Urothelium cell line (cell line): Measurements from ENCODE around the gene PRKG1.

Source experiments
- DNase-seq: peaks from one replicate; pipeline ENCODE4 v3.0.0; 2011; ENCODE audit warnings: low spot score, mixed read lengths
- FAIRE-seq: peaks from 2 replicates; lab custom pipeline; 2011; peaks lifted over from hg19 to GRCh38; lab: Jason Lieb, UNC

Gene PRKG1

DNA sequence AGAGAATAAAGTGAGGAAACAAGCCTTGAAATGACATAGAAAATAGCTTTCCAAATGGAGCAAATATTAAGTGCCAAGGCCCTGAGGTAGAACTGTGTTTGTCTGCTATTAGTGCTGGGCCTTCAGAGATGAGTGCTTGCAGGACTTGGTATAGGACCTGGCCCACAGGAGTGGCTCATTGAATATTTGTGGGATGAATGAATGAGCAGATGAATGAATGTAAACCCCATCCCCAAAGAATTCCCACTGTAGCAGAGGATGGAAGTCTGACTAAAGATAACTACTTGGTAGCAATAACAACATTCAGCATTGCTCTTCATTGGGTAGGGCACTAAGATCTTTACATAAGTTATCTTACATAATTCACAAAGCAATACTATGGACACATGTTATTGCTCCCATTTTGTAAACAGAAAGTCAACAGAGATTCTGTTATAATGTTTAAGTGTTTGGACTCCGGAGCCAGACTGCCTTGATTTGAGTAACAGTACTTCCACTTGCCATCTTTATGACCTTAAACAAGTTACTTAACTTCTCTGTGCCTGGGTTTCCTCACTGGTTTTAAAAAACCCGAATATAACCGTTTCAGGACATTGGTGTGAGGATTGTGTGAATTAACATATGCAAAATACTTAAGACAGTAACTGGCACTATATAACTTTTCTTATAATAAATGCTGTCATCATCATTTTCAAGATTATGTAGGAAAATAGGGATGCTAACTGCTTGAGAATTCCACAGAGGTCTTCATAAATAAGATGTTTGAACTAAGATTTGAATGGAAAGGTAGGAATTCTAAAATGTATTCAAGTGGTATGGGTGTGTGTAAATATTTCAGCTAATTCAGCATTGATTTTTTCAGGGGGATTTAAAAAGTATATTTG is 141.9 kb downstream of the PRKG1 start:
- FAIRE-seq (no peak), DNase-seq (no peak)

DNA sequence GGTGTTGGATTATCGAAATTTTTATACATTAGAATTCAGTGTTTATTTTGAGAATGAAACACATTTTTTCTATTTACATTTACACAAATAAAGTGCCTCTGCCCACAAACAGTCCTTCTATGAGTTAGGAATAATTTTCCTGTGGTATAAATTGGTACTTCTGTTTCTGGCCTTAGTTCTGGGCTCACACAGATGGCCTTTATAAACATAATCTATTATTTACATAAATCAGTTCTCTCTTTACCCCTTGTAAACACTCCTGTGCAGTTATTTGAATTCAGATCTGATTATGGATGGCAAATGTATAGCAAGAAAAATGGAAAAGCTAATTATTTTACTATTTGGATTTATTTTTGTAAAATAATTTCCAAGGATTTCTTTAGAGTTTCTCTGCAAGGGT is 143.2 kb downstream of the PRKG1 start:
- DNase-seq (no peak), FAIRE-seq (no peak)

DNA sequence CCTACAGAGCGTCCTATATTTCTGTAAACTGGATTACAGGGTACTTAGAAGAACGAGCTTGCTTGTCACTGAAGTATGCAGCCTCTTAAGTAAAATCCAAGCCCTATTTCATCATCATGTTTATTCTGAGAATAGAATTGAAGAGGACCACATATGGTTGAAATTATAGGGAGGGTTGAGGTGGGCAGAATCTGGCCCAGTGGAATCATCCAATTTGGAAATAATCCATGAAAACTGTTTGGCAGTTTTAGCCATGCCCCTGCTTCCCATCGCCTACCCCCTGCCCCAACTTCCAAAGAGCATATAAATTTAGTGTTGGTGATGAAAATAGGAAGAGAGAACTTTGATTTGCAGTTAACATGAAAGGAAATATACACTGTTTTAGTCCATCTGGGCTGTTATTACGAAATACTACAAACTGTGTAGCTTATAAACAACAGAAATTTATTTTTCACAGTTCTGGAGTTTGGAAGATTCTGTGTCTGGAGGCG is 150.4 kb downstream of the PRKG1 start:
- no peak for DNase-seq
- FAIRE-seq, result no peak

DNA sequence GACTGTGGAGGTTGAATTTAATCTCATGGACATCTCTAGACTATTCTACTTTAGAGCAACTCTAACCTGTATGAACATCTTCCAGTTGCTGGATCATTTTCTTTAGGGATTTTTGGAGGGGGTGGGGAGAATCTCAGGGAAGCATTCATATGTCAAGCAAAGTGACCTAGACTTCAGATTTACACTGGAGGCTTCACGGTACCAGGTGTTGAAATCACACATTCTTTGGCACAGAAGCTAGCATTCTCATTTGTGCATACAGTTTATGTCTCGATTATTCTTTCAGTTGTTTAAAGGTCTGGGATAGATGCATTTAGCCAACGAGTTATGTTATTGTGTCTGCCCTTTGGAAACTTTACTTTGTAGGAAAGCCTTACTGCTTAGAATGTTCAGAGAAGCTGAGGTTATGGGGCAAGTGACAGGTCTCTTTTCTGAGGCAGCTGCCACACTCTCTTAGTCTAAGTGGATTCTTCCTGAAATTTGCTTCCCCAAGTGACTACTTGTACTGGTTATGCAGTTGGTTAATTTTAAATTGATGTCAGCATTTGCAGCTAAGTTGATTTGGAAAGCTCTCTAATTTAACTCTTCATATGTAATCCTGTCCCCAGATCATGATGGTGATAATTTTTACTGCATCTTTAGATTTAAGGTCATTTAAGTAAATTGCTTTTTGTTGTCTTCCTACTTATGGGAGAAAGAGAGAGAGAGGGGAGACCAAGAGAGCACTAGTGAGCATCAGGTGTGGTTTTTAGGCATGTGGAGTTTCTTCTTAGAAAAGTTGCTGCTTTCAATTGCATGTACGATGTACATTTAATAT is 153.8 kb downstream of the PRKG1 start:
- DNase-seq (no peak), FAIRE-seq (no peak)

GRCh38 chr10:51228714-51229100 is 154.4 kb downstream of the PRKG1 start:
- FAIRE-seq, result no peak
- DNase-seq, result no peak

DNA sequence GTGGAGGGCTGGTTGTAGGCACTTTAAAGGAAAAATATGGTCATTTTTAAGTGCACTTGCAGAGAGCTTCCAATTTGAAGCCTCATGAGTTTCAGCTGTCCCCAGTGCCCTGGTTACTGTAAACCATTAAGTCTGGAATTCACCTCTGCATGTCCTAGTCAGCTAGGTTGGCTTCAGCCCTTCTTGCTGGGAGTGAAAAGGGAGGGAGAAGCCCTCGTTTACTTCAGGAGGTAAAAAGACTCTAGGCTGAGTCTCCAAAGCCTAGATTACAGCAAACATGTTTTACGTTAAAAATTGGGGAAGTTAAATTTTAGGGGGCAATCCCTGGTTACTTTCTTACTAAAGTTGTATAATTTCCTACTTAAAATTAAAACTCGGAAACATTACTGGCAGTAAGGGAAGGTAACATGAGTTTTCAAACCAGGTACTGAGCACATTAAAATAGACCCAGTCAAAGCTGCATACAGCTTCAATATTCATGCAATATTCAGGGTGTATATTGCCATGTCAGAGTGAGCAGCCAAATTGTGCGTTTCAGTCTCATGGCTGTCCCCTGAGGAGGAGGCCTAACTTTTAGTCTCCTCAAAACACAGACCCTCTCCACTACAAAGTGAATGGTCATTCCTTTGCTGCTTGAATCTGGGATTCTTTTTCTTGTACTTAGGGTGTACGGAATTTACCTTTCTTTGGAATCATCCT is 156.7 kb downstream of the PRKG1 start:
- DNase-seq (no peak), FAIRE-seq (no peak)

DNA sequence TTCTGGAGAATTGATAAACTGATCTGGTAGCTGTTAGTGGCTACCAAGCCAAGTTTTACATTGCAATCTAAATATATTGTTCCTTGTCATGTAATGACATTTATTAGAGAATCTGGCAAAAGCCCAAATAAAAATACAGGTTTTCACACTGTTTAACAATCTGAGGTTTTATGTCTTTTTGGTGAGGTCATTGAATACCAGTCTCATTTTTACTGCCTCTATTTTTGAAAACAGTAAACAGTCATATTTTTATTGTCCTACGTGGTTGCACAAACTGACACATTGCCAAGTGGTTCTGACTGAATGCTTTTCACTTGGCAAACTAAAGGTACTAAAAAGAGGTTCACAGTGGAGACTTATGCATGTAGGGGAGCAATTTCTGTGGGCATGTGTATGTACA is 157.5 kb downstream of the PRKG1 start:
- DNase-seq, result no peak
- no peak for FAIRE-seq

GRCh38 chr10:51233337-51234100 is 159.2 kb downstream of the PRKG1 start:
- FAIRE-seq (no peak), DNase-seq (no peak)

DNA sequence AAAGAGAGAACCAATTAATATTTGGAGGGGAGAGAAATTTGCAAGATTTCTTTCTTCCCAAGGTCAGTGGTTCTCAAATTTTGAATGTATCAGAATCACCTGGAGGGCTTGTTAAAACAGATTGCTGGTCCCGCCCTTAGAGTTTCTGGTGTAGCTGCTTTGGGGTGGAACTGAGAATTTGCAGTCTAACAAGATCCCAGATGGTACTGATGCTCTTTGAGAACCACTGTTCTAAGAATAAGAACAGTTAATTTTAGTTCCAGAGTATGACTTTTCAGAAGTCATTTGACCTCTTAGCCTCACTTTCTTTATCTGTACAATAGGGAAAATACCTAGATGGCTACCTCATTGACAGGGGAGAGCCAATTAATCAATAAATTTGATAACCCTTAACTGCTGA is 161.6 kb downstream of the PRKG1 start:
- FAIRE-seq, result no peak
- DNase-seq, result no peak

DNA sequence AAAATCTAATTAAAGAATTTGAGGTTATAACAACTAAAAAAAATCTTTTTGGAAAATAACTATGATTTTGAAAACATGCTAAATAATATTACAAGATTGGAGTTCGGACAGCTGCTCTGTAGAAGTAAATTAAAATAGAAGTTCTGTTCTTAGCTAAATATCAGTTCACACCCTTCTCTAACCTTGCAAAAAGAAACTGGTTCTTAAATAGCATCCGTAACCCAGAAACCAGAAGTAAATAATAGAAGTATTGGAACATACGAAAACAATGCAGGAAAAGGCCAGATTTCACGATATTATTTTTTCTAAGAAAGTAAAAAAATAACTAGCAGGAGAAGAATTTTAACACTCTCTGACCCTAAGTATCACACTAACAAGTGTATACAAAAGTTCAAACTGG is 164.7 kb downstream of the PRKG1 start:
- FAIRE-seq (no peak), DNase-seq (no peak)

DNA sequence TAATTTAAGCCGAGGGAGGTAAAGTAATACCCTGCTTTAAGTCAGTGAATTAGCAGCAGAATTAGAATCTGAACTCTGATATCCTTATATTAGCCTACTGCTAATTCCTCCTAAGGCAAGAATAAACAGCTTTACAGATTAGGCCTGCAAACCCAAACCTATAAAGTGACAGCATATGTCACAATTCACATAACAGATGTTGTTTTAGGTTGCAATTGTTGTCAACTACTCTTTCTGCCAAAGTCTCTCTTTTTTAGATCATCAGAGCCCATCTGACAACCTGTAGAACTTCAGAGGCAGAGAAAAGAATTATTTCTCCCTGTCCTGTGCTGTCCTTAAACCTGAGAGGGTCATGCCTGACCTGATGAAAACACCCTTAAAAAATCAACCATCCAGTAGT is 167.2 kb downstream of the PRKG1 start:
- FAIRE-seq (no peak), DNase-seq (no peak)

DNA sequence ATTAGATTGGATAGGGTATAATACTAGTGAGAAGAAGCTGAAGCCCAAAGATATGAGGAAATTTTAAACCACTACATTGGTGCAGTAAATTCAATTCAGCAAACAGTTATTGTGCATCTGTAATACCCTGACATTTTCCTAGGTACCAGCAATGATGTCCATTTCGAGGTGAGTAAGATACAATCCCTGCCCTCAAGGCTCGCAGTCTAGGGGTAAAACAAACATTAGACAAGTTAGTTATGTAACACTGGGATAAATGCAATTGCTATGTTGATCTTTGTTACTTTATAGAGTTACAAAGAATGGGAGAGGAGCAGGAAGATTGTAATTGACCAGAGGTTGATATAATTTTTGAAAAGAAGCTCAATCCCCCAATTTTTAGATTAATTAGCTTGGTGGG is 168.1 kb downstream of the PRKG1 start:
- DNase-seq (no peak), FAIRE-seq (no peak)

DNA sequence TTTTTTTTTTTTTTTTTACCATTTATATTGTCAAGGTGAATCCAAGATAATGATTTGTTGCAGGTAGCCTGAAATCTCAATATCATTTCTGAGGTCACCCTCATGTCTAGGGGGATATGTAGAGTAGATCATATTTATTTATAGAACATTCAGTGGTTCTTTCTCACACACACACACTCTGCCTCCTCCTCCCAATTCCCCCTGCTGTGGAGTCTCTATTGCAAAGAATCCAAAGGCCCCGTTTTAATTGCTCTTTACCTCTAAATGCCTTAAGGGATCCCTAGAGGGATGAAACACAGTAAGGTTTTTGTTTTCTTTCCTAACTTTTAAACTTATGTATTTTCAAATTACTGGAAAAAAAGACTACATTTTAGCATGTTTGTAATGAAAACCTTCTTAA is 170.0 kb downstream of the PRKG1 start:
- FAIRE-seq (no peak), DNase-seq (no peak)

GRCh38 chr10:51244748-51245490 is 170.6 kb downstream of the PRKG1 start:
- FAIRE-seq, result no peak
- DNase-seq, result no peak

GRCh38 chr10:51246156-51246555 is 171.9 kb downstream of the PRKG1 start:
- DNase-seq (no peak), FAIRE-seq (no peak)

- no peak for DNase-seq
- FAIRE-seq, result no peak
These were observed 176.1 kb downstream of the PRKG1 start for GRCh38 chr10:51250278-51250920.

DNA sequence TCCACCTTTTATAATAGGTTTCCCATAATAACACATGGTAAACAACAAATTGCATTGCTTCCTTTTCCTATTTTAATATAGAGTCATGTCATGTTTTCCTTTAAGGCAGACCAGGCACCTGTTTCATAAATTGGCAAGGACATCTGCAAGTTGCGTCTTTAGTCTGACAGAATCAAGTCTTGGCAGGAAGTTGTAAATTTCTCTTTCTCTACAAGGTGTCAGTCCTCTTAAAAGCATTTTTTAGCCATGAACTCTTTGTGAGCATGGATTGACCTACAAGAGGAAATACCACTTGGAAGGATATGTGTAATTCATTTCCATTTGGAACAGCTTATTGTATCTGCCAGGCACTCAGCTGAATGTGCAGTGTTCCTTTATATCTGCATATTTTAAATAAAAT is 176.8 kb downstream of the PRKG1 start:
- DNase-seq (no peak), FAIRE-seq (no peak)

DNA sequence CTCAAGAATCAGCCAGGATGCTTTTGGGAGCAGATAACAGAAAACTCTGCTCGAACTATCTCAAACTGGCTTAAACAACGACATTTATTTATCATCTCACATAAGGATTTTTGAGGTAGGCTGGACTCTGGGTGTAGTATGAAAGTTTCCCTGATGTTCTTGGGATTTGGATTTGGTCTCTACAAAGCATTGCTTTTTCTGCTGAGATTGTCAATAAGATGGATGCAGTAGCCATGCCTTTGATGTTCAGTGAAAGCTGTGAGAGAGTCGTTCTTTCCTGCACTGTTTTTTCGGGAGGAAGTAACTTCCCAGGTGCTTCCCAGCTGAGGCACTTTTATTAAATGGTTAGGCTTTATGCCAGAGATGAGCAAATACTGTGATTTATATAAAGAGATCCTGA is 181.1 kb downstream of the PRKG1 start:
- no peak for DNase-seq
- no peak for FAIRE-seq

DNA sequence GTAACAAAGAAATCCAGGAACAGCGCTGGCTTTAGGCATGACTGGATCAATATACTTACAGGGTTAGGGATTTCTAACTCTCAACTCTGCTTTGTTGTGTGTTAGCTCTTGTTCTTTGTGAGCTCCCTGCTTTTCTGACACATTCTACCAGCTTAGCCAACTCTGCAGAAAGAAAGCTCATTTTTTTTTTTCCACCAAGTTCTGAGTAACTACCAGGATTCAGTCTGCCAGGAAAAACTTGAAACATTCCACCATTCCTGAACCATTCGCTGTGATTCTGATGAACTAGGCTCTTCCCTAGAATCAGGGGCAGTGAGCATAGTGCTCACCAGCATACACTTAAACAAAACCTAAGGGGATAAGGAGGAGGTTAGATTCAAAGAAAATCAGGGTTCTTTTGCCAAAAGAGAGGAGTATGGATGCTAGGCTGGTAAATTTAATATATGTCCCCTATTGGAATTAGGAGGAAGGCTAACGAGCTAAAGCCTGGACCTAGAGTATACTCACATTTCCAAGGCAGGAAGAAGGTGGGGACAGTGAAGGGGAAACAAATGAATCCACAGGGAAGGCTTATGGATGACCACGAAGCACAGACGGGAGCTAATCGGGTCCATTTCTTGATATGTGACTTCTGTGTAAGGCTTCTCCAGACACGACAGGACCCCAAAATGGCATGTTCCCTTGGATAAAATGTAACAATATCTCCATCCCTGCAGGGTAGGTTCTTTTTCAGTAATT is 183.4 kb downstream of the PRKG1 start:
- no peak for FAIRE-seq
- no peak for DNase-seq
